Neural crest cell (in vitro differentiated cells): ENCODE results near the gene MRPL36. TPM values are rescaled to one million over a fixed set of nuclear protein-coding genes. Genes with fewer than 3 reads are reported as not detected.

ENCODE experiments used
- DNase-seq: peaks from one replicate; pipeline ENCODE4 v3.0.0; 2021; ENCODE audit warnings: low read depth, mixed read lengths, low spot score
- H3K27ac Mint-ChIP-seq: one replicate; pipeline ENCODE4 v1.8.0; 2021; ENCODE audit warnings: mild to moderate bottlenecking, mixed read lengths; ENCODE audit not compliant: unreplicated experiment
- H3K27me3 Mint-ChIP-seq: 2 replicates; pipeline ENCODE4 v1.8.0; 2021; ENCODE audit warnings: low read depth, mild to moderate bottlenecking, mixed read lengths
- H3K36me3 Mint-ChIP-seq: 2 replicates; pipeline ENCODE4 v1.8.0; 2021; ENCODE audit warnings: low read depth, mild to moderate bottlenecking, mixed read lengths
- H3K4me1 Mint-ChIP-seq: 2 replicates; pipeline ENCODE4 v1.8.0; 2021; ENCODE audit warnings: mixed read lengths
- H3K4me3 Mint-ChIP-seq: one replicate; pipeline ENCODE4 v1.8.0; 2021; ENCODE audit warnings: mild to moderate bottlenecking, mixed read lengths
- H3K9me3 Mint-ChIP-seq: 2 replicates; pipeline ENCODE4 v1.8.0; 2021; ENCODE audit warnings: mixed read lengths
- CTCF ChIP-seq: fragments of 200-600 bp; sonication (generic); conservative IDR thresholded peaks from 2 replicates; pipeline ENCODE4 v1.5.0; 2021; ENCODE audit warnings: antibody characterized with exemption, mild to moderate bottlenecking
- total RNA-seq: library from RNA; stranded (reverse); gene quantifications from 2 replicates; pipeline ENCODE4 v1.2.1, GENCODE V29; 2021

MRPL36 gene
- total RNA-seq, 1 donor from 2014 or later, result 50.8 TPM

- no peak overlapping the region for H3K4me3 Mint-ChIP-seq
- no peak overlapping the region for H3K27ac Mint-ChIP-seq
- H3K9me3 Mint-ChIP-seq, result peaks cover 3% of the 10 kb centered on the region
- H3K4me1 Mint-ChIP-seq, result peaks cover 12% of the 10 kb centered on the region
- no peaks in the 10 kb centered on the region for H3K36me3 Mint-ChIP-seq
- no peak for TF ChIP-seq CTCF
- DNase-seq, result no peak
- no peaks in the 10 kb centered on the region for H3K27me3 Mint-ChIP-seq
These were observed 19.1 kb downstream of the MRPL36 start for GRCh38 chr5:1780614-1780930.

- TF ChIP-seq CTCF, result no peak
- DNase-seq, result no peak
- peaks cover 3% of the 10 kb centered on the region for H3K9me3 Mint-ChIP-seq
- no peak overlapping the region for H3K27ac Mint-ChIP-seq
- no peaks in the 10 kb centered on the region for H3K27me3 Mint-ChIP-seq
- H3K4me1 Mint-ChIP-seq, result peaks cover 12% of the 10 kb centered on the region
- H3K36me3 Mint-ChIP-seq, result no peaks in the 10 kb centered on the region
- no peak overlapping the region for H3K4me3 Mint-ChIP-seq
These were observed 19.6 kb downstream of the MRPL36 start for GRCh38 chr5:1779782-1780613.

DNA sequence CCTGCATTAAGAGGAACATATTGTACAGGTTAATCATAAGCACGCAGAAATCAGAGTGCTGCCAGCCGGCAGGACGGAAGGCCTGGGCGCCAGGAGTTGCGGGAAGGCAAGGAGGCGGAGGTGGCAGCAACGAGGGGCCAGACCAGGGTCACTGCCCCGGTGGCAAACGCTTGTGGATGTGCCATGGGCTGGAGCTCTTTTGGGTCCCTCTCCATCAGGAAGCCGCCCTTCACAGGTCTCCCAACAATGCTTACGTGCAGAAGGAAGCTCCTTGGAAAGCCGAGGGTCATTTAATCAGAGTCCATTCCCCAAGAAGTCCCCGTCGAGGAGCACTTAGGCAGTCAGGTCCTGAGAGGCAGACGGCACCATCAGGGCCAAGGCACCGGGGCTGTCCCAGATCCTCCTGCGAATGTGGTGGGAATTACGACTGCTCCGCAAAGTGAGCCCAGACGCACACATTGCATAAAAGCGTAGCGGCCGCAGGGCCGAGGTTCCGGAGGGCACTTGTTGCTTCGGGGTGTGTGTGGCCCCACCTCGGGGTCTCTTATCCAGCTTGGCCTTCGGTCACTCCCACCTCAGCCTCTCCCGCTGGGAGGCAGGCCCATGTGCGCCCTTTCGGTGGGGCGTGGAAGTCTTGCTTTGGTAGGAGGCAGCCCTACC lies 20.5 kb downstream of the MRPL36 start:
- no peak for TF ChIP-seq CTCF

DNA sequence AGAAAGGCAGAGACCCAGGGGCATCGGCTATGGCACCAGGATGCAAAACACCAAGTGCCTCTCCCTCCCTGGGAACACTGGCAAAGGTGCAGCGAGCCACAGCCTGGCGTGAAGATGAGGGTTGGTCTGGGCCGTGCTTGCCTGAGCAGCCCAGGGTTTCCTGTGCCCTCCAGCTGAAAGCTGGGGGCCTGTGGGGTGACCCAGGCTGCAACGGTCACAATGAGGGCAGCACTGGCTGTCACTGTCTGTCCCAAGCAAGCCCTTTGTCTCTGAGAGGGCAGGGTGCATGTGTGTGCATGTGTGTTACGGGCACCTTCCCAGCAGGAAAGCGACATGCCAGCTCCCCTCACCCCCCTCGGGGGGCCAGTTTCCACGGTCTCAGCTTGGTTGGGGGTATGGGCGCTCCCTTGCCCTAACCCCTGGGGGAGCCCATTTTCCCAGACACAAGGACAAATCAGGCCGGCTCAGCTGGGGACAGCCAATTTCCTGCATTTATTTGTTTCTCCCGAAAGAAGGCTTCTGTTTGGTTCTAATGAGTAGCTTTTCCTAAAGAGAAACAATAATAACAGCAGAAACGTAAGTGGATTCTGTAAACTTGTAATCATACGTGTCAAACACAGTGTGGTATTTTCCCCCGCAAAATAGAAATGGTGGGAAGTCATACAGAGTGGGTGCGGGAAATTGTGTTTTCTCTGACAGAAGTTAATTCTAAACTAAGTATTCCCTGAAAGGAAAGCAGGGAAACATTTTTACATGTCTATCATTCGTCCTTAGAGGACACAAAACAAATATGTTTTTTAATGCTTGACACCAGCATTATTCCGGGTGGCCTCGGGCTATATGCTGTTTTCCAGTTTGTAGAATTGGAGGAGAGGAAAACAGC lies 21.3 kb downstream of the MRPL36 start:
- H3K36me3 Mint-ChIP-seq, result no peaks in the 10 kb centered on the region
- no peak for DNase-seq

More for the DNA sequence above, 20.5 kb downstream of the MRPL36 start:
- peaks cover 3% of the 10 kb centered on the region for H3K9me3 Mint-ChIP-seq
- H3K4me1 Mint-ChIP-seq, result peaks cover 12% of the 10 kb centered on the region
- no peak overlapping the region for H3K4me3 Mint-ChIP-seq
- H3K36me3 Mint-ChIP-seq, result no peaks in the 10 kb centered on the region
- no peak for DNase-seq
- no peaks in the 10 kb centered on the region for H3K27me3 Mint-ChIP-seq
- no peak overlapping the region for H3K27ac Mint-ChIP-seq

More for the DNA sequence above, 21.3 kb downstream of the MRPL36 start:
- peaks cover 10% of the 10 kb centered on the region for H3K4me1 Mint-ChIP-seq
- H3K27ac Mint-ChIP-seq, result no peak overlapping the region
- peaks cover 3% of the 10 kb centered on the region for H3K9me3 Mint-ChIP-seq
- H3K4me3 Mint-ChIP-seq, result no peak overlapping the region
- no peak for TF ChIP-seq CTCF
- no peaks in the 10 kb centered on the region for H3K27me3 Mint-ChIP-seq
